ENCODE results near the gene TWIST2. TPM values are rescaled to one million over a fixed set of nuclear protein-coding genes. Genes with fewer than 3 reads are reported as not detected.

Gene TWIST2
- polyA plus RNA-seq, 3 donors, result 3.4 to 99.9 (median 63.3) TPM

GRCh38 chr2:238895361-238895882 is 47.5 kb downstream of the TWIST2 start:
- 47 to 52% (median 49%) methylated on average over 18 to 20 of the region's 20 CpGs for WGBS, 3 donors
- no peak overlapping the region for H3K27ac ChIP-seq (ENCODE audit: low read depth, low read length)

DNA sequence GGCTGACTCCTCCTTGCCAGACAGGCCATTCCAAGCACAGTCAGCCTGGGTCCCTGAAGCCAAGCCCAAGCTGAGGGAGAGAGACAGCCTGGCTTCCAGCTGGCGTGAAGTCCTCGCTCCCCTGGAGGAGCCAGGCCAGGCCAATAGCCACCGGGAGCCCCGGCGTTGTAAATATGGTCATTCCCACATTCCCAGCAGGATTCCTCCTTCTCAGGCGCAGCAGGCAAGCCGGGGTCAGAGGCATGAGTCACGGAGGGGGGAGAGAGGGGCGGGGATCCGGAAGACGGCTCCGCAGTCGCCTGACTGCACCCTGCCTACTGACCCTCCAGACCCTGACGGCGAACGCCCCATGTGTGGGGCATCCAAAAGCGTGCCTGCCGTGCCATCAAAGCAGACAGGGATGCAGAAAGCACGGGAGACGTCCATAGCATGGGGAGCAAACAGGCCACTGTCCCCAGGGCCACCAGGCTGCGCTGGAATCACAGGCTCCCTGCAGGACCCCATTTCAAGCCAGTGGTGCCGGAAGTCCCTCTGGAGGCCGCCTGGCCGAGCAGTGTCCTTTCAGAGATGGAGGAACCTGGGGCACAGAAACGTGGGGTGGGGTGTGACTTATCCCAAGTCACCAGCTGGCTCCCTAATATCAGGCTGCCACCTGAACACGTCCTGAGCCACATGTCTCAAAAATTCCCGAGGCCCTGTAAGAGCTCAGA is 48.2 kb downstream of the TWIST2 start:
- 25 to 33% (median 25%) methylated on average over 22 to 27 of the region's 27 CpGs for WGBS, 3 donors

DNA sequence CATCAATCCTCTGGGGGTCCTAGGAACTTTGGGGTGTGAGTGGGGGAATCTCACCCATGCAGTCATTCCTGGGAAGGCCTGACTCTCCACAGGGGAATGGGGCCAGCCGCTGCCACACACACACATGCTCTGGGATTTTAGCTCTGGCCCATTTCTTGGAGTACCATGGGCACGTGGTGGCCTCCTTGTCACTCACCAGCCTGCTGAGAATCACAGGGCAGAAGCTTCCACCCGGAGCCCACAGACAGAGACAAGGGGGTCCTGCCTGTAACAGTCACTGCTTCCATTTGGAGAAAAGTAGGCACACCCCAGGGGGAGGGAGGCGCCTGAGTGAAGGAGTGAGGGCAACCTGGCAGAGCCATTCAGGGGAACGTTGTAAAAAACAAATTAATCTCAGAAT is 48.8 kb downstream of the TWIST2 start:
- WGBS, 3 donors, result 47 to 70% (median 69%) methylated on average over 5 of the region's 5 CpGs
- no peak overlapping the region for H3K27ac ChIP-seq (ENCODE audit: low read depth, low read length)

More for the DNA sequence above, 48.2 kb downstream of the TWIST2 start:
- no peak overlapping the region for H3K27ac ChIP-seq (ENCODE audit: low read depth, low read length)

GRCh38 chr2:238897122-238897880 is 49.4 kb downstream of the TWIST2 start:
- H3K27ac ChIP-seq (ENCODE audit: low read depth, low read length), result no peak overlapping the region
- WGBS, 3 donors, result 68 to 80% (median 70%) methylated on average over 19 of the region's 19 CpGs

- H3K27ac ChIP-seq (ENCODE audit: low read depth, low read length), result no peak overlapping the region
- 68 to 73% (median 70%) methylated on average over 7 of the region's 7 CpGs for WGBS, 3 donors
Observed at GRCh38 chr2:238897911-238898311, 50.0 kb downstream of the TWIST2 start.

DNA sequence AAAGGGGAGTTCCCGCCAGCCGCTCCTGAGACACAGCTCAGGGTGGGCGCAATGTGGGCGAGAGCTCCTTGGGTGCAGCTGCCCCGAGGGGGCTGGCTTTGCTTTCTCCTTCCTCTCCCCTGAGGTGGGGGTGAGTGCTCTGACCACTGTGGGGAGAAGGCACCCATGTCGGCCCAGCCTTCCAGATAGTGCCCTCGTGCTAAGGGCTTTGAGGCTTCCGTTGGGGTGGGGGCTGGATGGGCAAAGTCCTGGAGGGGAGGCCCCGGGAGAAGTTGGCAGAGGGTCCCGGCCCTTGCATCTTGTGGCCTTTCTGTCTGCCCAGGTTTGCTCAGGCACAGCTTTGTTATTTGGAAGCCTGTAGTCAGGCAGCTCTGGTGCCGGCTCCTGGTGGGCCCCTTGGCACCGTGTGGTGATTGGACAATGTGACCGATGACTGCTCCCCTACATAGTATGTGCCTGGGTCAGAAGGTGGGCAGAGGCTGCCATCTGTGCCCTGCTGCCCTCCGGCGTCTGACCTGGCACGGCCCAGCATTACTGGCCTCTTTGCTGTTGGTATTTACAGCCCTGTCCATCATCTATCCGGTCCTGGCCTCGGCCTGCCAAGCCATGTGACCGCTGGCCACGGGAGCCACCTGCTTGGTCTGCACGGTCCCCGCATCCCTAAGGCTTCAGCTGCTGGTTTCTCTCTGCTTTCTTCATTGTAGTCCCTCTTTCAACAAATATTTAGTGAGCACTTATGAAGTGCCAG is 50.8 kb downstream of the TWIST2 start:
- WGBS, 3 donors, result 75 to 90% (median 87%) methylated on average over 22 of the region's 22 CpGs
- H3K27ac ChIP-seq (ENCODE audit: low read depth, low read length), result no peak overlapping the region

GRCh38 chr2:238899386-238899785 is 51.5 kb downstream of the TWIST2 start:
- 72 to 79% (median 72%) methylated on average over 7 of the region's 7 CpGs for WGBS, 3 donors
- H3K27ac ChIP-seq (ENCODE audit: low read depth, low read length), result no peak overlapping the region

GRCh38 chr2:238900511-238900910 is 52.6 kb downstream of the TWIST2 start:
- no peak overlapping the region for H3K27ac ChIP-seq (ENCODE audit: low read depth, low read length)
- WGBS, 3 donors, result 52 to 65% (median 65%) methylated on average over 7 of the region's 7 CpGs

DNA sequence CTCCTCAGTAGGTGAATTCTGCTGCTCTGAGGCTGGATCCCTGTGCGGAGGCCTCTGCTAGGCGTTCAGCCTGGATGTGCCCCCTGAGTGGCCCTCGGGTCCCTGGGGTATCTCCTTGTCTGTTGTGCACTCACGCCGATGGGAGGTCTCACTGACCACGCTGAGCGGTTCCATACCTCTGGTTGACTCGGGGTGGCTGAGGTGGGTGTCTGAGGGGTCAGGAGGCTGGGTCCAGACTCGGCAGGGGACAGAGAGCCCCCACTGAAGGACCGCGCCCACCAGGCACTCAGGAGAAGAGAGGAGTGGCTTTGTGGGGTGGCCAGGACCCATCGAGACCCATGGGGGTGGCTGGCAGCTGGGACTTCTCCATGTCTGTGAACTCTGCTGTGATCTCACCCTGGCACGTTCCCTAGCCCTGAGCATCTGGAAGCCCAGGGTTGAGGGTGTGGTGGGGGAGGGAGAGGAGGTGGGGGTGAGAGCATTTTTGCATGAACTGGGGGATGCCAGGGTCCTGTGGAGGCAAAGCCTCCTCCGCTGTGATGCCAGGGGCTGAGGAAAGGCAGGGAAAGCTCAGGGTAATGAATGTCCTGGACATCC is 53.7 kb downstream of the TWIST2 start:
- 73 to 82% (median 80%) methylated on average over 14 of the region's 14 CpGs for WGBS, 3 donors
- no peak overlapping the region for H3K27ac ChIP-seq (ENCODE audit: low read depth, low read length)

DNA sequence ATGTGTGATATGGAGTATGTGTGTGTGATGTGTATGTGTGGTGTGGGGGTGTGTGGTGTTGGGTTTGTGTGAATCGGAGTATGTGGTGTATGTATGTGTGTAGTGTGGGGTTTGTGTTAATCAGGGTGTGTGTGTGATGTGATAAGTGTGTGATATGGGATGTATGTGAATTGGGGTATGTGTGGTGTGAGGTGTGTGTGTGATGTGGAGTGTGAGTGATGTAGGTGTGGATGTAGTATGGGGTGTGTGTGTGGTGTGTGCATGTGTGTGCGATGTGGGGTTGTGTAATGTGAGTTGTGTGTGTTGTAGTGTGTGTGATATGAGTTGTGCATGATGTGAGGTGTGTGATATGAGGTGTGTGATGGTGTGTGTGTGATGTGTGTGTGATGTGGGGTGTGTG is 54.4 kb downstream of the TWIST2 start:
- H3K27ac ChIP-seq (ENCODE audit: low read depth, low read length), result no peak overlapping the region
- 73 to 100% (median 95%) methylated on average over 2 of the region's 2 CpGs for WGBS, 3 donors

- 96 to 100% (median 100%) methylated on average over 2 of the region's 2 CpGs for whole genome bisulfite sequencing, 3 donors
- no peak overlapping the region for H3K27ac ChIP-seq (ENCODE audit: low read depth, low read length)
Observed at GRCh38 chr2:238903141-238903540, 55.3 kb downstream of the TWIST2 start.

DNA sequence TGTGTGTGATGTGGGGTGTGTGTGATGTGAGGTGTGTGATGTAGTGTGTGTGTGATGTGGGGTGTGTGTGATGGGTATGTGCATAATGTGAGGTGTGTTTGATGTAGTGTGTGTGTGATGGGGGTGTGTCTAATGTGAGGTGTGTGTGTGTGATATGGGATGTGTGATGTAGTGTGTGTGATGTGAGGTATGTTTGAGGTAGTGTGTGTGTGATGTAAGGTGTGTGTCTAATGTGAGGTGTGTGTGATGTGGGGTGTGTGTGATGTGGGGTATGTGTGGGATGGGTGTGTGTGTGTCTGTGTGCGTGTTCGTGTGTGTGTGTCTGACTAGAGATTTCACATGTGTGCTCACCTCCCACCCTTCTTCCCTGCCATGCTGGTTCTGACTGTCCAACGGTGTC is 56.3 kb downstream of the TWIST2 start:
- H3K27ac ChIP-seq (ENCODE audit: low read depth, low read length), result no peak overlapping the region
- 77 to 93% (median 86%) methylated on average over 3 of the region's 3 CpGs for WGBS, 3 donors

DNA sequence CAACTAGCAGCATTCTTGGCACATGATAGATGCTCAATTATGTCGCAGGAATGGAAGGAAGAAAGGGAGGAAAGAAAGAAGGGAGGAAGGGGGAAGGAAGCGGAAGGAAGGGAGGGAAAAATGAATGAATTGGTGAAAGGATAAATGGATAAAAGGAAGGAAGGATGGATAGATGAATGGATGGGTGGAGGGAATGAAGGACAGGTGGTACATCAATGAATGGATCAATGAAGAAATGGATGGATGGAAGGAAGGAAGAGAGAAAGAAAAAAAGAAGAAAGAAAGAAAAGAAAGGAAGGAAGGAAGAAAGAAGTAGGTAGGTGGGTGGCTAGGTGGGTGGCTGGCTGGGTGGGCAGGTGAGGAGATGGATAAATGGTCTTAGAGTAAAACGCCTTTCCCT is 56.8 kb downstream of the TWIST2 start:
- H3K27ac ChIP-seq (ENCODE audit: low read depth, low read length), result no peak overlapping the region
- WGBS, 3 donors, result 76 to 87% (median 81%) methylated on average over 3 of the region's 3 CpGs

DNA sequence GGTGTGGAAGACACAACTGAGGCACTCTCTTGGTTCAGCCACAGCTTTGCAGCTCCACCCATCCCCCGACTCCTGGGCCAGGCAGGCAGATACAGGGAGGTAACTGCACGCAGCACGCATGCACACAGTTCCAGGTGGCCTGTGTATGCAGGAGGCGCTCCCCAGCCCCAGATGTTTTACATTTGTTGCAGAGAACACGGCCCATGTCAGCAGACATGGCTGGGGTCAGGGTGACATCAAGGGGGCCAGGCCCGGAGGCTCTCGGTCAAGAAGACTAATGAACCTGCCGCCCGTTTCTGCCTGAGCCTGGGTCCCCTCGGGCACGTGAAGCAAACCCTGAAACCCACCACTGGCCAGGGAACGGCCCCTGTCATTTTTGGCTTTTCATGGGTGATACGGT is 57.3 kb downstream of the TWIST2 start:
- no peak overlapping the region for H3K27ac ChIP-seq (ENCODE audit: low read depth, low read length)
- 57 to 65% (median 60%) methylated on average over 13 of the region's 13 CpGs for WGBS, 3 donors

DNA sequence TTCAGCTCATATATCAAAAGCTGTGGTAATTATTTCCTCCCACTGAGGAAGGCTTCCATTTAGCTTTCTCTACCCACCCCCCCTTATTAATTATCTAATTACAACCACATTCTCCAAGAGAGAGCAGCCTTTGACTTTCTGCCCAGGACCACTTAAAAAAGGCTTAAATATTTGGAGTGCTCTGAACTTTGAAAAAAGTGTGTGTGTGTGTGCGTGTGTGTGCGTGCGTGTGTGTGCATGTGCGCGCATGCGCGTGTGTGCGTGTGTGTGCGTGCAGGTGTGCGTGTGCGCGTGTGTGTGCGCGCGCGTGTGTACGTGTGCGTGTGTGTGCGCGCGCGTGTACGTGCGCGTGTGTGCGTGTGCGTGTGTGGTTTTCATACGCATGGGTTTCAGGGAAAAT is 57.8 kb downstream of the TWIST2 start:
- whole genome bisulfite sequencing, 3 donors, result 81 to 88% (median 88%) methylated on average over 28 of the region's 28 CpGs

DNA sequence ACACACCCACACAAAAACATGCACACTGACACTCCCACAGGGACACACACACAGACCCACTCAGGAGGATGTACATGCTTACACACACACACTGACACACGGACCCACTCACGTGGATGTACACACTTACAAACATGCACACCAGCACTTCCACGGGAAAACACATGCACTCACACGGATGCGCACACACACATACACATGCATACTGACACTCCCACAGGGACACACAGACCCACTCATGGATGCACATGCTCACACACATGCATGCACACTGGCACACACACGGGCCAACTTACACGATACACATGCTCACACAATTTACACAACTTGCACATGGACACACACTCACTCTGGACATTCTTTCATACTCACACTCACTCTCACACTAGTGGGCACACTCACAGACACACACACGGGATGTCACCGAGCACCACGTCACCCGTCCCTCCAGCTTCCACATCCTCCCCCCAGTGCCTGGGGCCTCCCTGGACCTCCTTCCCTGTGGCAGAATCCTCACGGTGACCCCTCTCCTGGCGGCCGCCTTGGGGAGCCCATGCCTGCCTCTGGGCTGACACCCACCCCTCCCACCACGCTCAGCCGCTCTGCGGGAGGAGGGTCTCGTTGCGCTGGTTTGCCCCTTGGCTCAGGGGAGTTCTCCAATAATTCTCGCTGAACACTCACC is 58.5 kb downstream of the TWIST2 start:
- H3K27ac ChIP-seq (ENCODE audit: low read depth, low read length), result no peak overlapping the region
- WGBS, 3 donors, result 78 to 88% (median 86%) methylated on average over 20 of the region's 20 CpGs

More for the DNA sequence above, 57.8 kb downstream of the TWIST2 start:
- H3K27ac ChIP-seq (ENCODE audit: low read depth, low read length), result no peak overlapping the region

DNA sequence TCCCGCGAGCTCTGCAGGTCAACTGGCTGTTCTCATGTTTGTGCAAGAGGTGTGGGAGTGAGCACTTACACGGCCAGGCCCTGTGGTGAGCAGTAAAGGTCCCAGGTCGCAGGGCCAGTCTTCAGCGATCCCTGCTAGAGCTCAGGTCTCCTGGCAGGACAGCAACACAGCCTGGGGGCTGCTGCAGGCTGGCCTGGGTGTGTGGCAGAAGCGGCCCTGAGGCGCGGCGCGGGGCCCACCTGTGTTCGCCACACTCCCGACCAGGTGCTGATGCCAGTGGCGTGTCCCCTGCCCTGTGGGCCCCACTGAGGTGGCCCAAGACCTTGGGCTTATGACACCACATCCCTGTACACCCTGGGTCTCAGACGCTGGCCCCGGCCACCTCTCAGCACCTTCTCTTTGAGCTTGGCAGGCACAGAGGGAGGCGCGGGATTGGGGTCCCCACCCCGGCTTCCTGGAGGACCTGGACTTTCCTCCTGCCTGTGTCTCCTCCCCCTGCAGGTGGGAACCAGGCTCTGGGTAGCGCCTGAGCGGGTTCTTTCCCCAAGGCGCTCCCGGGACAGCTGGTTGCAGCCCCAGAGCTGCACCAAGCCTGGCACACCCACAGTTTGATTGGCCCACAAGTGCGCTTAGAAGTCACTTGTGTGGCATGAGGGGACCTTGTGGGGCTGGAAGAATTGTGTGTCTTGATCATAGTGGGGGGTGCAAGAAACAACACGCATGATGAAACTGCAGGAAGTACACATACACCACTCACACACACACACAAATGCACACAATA is 59.2 kb downstream of the TWIST2 start:
- no peak overlapping the region for H3K27ac ChIP-seq (ENCODE audit: low read depth, low read length)
- 73 to 85% (median 83%) methylated on average over 24 of the region's 24 CpGs for WGBS, 3 donors
